Posterior cingulate gyrus (tissue), 11 donors: Measurements from ENCODE around the gene HPS1.

ENCODE experiments used
- DNase-seq, 10 donors: peaks; one replicate each; pipeline versions ENCODE4 v3.0.0 to v3.0.0-alpha.2; 2020 to 2021; ENCODE audit warnings: mixed read lengths in 3 of 10
- intact Hi-C: fragments of 100-400 bp; cut with DNase I; formaldehyde crosslinking; loops from one replicate; pipeline ENCODE4 v1.15.1; 2023

The HPS1 gene

DNA sequence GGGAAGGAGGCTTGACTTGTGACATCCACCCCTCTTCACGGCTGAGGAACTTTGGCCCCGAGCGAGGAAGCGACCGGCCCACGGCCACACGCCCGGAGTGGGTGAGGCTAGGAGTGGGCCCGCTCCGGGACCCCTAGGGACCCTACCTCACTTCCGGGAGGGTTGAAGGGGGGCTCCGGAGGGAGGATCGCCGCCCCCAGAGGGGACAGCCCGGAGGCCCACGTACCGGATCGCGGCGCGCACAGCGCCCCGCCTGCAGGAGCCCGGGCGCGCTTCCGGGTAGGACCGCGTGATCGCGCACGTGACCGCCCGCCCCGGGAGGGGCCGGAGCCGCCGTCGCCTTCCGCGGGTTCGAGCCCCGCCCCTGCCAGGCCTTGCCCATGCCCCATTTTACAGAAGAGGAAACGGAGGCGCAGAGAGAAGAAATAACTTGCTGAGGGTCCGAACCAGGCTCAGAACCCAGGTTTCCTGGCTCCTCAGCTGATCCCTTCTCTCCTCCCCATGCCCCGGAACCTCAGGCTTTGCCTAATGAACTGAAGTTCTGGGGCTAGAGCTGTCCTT lies at the start of gene HPS1:
TSS of gene HPS1 (minus strand) at position 275 of the 561 bp plus-strand sequence. CDS start 3,695 bp downstream, outside the sequence.
- peak; percentile 61 to 97 (median 78) for DNase-seq
- intact Hi-C loops, result no loop called here

DNA sequence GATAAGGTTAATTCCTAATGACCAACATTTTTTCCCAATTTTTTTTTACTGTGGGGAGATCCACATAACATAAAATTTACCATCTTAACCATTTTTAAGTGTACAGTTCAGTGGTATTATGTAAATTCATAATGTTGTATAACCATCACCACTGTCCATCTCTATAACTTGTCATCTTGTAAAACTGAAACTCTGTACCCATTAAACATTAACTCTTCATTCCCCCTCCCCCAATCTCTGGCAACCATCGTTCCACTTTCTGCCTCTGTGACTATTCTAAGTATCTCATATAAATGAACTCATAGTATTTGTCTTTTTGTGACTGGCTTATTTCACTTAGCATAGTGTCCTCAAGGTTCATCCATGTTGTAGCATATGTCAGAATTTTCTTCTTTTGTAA lies 46.0 kb upstream of the HPS1 start:
- no peak for DNase-seq
- intact Hi-C loops, result no loop called here

DNA sequence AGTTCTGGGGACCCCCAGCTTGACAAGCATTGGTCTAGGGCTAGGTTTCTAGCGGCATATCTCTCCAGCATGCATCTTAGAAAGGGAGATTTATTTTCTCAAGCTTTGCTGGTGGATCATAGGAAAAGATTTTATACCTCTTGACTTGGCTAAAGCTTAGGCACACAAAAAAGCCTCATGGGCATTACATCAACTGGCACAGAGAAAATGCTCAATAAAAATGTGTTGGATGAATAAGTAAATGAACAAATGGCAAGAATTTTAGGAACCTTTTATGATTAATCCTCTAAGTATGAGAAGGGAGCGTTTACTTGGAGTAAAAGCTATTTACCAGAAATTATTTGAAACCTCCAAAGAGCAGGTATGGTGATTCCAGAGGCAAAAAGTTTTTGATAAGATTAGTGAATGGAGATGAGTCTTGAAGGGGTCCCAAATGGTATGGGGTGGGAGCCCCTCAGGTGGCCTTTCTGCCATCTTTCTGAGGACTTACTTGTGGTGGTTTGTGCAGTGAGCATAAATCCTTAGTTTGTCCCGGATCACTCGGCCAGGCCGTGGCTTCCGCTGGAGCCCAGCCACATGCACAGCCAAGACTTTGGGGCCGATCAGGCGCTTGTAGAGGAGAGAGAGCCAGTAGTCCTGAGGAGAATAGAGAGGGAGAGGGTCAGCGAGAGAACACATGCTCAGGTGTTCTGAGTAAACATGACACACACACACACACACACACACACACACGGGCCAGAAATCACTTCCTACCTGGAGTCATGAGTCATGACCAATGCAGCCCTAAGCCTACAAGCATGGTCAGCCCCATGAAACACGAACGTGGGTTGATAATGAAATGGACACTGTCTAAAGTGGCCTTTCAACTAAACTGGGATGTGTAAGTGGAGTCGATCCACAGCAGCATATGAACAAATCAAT lies 43.1 kb upstream of the HPS1 start:
- DNase-seq, result no peak
- intact Hi-C loops, result no loop called here

DNA sequence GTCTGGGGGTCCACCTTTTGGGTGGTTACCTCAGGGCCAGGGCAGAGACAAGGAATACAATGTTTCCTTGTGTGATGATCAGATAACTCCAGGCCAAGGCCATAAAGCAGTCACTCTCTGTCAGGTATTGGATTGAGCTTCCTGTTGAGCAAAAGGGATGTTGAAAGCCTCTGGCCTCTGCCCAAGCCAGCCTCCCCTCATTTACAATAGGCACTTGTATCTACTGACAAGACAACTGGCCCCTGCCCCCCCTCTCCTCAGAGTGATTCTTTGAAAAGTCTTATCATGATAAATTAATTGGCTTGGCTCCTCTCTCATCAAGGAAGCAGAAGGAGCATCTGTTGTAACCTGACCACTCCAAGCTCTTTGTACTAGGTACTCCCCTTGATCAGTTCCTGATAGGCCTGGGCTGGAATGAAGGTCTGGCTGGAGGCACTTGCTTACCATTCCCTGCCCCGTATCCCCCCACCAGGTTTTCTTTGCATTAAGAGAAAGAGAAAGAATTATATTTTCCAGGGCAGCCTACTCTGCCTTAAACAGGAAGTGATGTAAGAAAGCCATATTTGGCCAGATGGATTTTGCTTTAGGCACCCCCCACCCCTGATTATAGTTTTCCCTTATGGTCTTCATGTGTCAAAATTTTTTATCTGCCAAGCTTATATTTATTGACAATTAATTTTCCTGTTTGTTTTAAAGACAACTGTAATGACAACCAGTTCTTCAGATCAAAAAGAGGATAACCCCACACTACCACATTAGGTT lies 42.1 kb upstream of the HPS1 start:
- no peak for DNase-seq
- intact Hi-C loops, result no loop called here

DNA sequence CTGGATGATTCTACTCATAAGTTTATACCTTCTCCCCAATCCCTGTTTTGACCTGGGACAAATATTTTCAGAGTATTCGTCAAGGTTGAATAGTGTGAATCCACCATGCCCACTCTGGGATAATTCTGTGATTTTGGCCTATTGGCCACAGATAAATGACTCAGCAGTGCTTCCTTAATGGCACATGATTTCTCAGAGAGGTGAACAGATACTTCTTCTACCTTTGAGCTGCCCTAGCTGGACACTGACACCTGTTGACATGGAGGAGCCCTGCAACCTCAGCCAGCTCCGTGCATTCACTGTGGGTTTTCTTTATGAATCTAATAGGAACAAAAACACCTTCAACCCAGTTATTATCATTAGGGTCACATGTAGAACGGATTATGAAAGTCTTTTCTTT lies 40.9 kb upstream of the HPS1 start:
- intact Hi-C loops, result no loop called here
- no peak for DNase-seq

DNA sequence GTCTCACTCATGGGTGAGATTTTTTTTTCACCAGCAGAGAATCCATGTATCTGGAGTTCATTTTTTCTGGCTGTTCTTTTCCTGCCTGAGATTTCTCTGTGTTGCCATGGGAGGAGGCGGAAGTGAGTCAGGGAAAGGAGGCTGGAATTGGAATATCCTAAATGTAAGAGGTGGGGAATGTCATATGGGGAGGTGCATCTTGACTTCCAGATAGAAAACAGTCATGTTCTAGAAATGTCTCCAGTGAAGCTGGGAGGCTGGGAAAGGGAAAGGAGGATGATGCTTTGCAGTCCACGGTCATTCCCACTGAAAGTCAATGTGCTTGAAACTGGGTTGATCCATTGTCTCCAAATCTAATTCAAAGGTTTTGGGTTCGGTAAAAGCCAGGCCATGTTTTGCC lies 39.7 kb upstream of the HPS1 start:
- no peak for DNase-seq
- intact Hi-C loops, result no loop called here

DNA sequence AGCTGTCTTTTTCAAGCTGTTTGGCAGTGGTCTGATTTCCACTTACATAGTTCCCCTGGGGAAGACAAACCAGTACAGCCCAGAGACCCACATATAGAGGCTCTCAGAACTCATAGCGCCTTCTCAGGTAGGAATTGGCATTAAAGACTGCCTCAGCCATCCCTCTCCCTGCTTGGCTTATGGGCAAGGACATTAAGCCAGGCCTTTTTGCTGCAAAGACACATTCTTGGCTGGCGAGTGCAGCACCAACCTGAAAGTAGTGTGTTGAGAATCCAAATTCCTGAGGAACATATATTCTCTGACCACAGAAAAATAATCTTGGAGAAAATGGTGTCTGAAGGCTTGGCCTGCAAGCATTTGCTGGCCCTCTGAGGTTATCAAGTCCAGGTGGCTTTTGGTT lies 39.2 kb upstream of the HPS1 start:
- intact Hi-C loops, result no loop called here
- DNase-seq, result no peak

DNA sequence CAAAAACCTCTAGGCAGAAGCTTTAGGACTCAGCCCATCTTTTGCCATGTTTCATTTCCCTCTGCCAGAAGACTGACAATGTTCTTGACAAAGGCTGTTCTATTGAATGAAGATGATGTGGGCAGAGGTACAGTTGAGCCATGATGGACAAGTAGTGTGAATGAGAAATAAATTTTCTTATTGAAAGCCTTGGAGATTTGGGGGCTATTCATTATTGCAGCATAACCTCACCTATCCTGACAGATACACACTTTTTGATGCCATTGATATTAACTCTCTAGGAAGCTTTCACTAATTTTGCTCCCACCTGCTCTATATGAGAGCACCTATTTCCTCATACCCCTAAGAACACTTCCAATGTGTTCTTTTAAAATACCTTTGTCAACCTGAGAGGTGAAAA lies 36.9 kb upstream of the HPS1 start:
- intact Hi-C loops, result no loop called here

DNA sequence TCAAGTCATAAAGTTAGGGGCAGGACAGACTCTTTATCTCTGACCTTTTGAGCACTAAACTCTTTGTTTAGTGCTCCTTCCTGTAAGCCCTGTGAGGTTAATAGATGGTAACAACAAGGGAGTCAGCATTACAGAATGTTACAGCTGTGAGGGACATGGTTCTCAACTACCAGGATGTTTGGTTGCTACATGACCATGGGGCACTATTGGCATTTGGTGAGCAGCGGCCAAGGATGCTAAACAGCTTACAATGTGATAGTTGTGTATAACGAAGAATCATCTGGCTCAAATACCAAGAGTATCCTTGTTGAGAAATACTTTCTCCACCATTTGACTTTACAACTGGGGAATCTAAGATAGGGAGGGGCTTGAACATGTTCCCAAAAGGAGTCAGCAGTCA lies 35.4 kb upstream of the HPS1 start:
- intact Hi-C loops, result no loop called here
- no peak for DNase-seq

More for the DNA sequence above, 36.9 kb upstream of the HPS1 start:
- no peak for DNase-seq

DNA sequence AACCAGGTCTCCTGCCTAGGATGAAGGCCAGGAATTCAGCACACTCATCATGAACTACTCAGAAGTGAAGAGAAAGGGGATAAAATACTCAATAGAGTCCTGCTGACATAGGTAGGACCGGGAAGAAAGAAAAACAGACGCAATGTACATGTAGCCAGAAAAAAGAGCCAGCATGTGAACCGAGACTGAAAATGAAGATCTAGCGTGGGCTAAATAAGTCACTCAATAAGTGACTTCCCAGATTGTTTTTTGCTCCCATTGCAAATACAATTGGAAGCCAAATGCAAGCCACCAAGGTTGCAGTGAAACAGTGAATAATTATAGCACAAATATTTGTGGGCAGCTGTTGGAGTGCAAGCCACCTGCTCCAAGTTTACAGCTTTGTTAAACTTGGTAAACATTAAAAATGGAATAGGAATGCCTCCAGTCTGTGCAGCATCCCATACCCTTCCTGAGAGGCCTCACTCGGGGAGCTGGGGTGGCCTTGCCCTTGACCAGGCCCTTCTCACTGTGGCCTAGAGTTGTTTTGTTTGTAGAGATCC lies 34.7 kb upstream of the HPS1 start:
- intact Hi-C loops, result no loop called here
- no peak for DNase-seq

DNA sequence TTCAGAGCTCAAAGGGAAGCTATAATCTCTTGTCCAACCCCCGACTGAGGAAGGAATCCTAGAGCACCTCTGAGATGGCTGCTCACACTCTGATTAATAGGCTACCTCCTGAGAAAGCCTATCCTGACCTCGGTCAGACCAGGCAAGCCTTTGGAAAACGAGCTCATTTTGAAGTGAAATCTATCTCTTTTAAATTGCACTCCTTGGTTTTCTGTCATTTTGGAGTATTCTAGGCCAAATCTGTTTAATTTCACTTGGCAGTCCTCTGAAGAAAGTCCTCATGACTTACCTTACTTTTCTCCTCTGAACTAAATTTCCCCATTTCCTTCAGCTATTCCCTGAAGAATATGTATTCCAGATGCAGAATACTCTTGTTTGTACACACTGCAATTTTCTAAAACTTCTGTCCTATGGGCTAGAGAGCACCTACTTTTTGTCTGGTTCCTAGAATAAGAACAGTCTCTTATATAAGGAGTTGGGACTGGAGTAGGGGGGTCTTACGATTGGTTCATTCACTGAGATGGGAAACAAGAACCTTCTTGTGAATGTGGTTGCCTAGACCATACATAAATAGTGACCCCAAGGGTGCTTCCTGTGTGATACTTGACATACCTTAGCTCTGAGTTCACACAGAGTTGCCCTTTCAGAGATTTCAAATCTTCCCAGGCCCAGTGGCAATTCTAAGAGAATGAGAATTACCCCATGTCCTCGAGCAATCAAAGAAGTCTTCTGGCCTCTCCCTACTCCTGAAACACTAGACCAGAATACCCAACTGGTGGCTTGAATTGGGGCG lies 31.9 kb upstream of the HPS1 start:
- intact Hi-C loops, result no loop called here
- DNase-seq, result no peak

DNA sequence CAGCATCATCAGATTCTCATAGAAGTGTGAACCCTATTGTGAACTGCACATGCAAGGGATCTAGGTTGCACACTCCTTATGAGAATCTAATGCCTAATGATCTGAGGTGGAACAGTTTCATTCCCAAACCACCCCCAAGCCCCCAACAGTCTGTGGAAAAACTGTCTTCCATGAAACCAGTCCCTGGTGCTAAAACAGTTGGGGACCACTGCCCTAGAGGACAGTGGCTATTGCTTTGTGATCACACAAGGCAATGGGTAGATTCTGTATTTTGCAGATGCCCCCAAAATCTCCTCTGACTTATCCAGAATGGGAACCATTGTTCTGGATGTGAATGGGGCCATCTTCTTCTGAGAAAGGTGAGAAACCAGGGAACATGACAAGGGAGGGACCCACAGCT lies 31.1 kb upstream of the HPS1 start:
- no peak for DNase-seq
- intact Hi-C loops, result no loop called here

DNA sequence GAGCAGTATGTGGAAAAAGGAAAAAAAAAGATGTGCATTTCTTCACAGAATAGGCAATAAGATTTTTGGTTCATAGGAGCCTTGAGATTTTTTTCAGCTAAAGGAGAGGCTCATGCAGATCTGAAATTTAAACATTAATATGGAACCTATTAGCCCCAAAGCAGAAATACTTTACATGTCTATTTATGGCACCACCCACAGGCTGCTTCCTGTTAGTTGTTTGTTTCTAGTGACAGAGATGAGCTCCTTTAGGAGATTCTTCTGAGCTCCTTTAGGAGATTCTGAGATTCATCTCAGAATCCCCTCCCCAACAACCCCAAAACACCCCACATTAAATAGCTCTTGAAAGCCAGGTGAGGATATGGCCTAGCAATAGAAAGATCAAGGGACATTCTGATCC lies 27.9 kb upstream of the HPS1 start:
- no peak for DNase-seq
- intact Hi-C loops, result no loop called here

DNA sequence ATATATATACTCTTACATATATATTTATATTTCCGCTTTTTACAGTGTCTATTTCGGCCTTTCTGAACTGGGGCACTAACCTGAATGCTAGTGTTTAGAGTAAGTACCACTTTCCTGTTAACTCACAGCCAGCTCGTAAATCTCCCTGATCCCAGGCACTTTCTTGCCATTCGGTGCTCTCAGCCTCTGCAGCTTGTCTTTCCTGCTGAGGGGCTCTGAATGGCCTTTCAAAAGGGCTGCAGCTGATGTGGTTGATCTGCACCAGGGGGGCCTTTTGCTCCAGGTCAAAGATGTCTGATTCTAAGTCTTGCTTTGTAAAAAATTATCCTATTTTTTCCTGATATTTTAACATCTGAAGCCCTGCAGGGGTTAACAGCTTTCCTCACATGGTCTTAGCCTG lies 25.5 kb upstream of the HPS1 start:
- intact Hi-C loops, result no loop called here
- DNase-seq, result no peak

DNA sequence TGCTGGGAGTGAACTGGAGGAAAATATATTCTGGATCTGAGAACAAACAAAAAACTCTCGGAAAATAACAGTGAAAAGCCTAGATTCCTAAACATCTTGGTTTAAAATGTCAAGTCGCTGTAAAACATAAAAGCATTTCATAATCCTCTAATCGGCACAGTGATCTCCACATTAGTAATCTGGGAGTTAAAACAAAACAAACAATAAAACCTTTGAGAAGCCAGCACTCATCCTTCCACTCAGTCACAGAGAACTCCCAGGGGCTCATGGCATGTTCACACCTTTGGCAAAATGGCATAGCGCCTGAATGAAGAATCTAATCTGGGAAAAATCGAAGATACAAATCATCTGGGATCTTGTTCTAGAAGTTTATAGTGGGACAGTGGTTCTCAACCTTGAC lies 24.1 kb upstream of the HPS1 start:
- intact Hi-C loops, result no loop called here
- DNase-seq, result no peak

DNA sequence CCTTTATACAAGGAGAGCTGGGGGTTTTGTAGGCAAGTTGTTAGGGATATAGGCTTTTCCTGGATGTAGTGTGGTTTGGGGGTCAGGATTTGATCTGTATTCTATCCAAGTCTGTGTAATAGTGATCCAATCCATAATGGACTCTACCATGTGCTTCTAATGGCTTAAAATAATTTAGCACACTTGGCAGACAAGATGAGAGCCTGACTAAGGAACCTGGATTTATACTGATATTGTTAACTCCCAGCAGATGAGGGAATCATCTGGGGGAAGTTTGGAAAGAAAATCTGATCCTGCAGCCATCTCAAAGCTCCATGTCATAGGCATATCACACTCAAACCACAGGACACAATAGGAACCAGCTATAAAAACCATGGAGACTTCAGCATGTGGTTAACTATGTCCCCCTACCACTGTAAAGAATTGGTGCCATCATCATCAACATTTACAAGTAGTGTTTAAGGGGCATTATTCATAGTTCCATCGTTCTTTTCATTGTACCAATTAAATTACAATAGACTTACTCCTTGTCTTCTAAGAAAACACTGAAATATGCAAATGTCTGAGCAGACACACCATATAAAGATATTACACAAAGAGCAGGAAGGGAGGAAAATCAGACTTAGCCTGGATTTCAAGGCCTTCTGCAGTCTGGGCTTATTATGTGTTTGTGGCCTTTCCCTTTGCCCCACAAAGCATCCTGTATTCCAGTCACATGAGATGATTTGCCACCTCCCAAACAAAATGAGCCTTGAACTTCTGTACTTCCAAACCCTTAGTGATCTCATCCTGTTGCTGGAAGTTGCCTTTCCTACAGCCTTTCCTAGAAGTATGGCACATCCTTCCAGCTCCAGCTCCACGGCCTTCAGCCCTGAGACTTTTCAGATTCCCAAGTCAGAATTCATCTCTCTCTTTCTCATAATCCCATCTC lies 22.5 kb upstream of the HPS1 start:
- intact Hi-C loops, result loop anchor here (10.0 kb wide), 1 partner anchor 196 kb away; no protein-coding TSS in a partner anchor
- no peak for DNase-seq

DNA sequence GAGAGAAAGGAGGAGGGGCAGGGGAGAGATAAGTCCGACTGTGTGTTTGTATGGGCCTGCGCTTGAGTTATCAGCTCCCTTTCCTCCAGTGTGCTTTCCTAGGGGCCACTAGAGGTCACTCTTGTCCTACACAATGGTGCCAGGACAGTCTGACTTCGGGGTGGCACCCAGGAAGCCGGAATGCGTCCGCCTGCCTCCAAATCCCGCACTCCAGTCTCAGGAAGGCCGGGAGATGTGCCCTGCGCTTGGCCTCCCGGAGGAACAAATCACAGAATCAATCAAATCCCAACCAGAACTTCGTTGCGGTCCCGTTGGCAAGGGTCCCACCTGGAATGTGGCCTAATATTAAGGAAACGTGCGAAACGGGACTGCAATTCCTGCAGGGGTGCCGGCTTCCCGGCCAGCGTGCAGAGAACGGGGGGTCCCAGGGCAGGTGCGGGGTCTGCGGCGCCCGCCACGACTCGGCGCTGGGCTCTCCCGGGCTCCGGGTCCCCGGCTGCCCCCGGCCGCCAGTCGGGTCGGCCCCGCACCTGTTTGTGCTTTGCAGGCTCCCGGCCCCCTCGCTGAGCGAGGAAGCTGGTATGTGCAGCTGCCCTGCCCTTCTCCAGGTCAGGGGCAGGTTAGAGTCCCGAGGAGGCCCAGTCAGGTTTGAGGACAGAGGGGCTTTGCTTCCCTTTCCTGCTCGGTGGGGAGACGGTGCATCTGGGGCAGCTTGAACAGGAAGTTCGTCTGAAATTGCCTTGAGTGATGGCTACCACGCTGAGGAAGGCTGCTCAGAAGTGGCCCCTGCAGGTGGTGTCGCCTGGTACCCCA lies 21.0 kb upstream of the HPS1 start:
- DNase-seq, result peak; percentile 54 to 95 (median 74)
- intact Hi-C loops, result loop anchor here (1.0 to 10.0 kb wide), 3 partner anchors 197 to 779 kb away; no protein-coding TSS in a partner anchor

DNA sequence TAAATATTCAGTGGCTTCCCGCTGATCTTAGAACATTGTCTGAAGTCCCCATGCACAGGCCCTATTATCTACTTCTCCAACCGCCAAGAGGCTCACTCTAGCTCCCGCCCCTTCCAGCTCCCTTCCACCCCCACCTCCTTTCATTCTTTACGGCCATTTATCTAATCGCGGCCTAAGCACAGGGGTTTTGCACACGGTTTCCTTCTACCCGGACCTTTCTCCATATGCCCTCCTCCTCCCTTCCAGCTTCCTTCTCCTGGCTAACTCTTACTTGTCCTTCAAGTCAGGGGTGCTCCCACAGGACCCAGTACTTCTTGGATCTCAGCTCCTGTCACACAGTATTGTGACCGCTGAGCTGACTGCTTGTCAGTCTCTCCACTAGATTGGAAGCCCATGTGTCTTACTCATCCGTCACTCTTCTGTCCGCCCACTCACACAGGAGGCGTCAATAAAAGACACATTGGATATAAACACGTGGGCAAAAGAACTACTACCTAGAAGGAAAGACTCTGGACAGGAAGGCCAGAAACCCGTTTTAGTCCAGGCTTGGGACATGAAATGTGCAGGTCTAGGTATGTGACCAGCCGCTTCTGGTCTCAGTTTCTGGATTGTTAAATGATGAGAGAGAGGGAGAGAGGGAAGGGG lies 20.2 kb upstream of the HPS1 start:
- intact Hi-C loops, result loop anchor here (1.0 to 10.0 kb wide), 3 partner anchors 198 to 779 kb away; no protein-coding TSS in a partner anchor

More for the DNA sequence above, 20.2 kb upstream of the HPS1 start:
- DNase-seq, result no peak
